NK-92 treated with Interleukin-12 subunit alpha and Interleukin-12 subunit beta, amount 100 ng/mL, for 24 hours (cell line): ENCODE results near the gene CDK17.
"Not testable (repeated sequence)": the region's sequence is repeated elsewhere in the genome, so short reads cannot be mapped to it uniquely, and the experiment has no call there.

ENCODE experiments used
- DNase-seq: peaks from one replicate; lab custom pipeline; 2025; lab: John Stamatoyannopoulos, UW

Gene CDK17

GRCh38 chr12:96354326-96354725, 45.9 kb downstream of the CDK17 start:
- DNase-seq: no peak

DNA sequence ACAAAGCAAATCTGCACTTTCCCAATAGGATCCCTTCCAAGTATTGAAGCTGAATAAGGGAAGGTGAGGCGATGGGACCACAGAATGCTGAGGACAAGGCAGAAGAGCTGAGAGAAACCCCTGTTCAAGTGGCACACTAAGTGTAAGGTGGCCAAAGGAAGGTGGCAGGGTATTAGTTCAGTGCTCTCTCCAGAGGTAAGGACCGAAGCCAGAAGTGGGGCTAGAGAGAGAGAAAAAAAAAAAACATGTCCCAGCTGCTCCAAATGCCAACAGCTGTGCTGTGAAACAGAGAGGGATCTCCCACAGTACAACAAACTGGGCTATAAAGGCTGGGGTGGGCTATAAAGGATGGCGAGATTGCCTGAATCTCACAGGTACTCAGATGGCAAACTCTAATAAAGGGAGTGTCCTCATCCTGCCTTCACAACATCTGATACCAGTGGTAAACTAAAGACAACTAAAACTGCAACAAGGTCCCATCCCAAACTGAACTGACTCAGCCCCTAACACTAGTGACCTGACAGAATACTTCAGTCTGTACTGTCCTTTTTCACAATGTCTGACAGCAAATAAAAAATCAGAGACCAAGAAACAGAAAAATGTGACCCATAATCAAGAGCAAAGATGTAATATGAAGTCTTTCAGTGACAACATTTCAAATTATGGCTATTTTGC, 47.9 kb downstream of the CDK17 start:
- DNase-seq: no peak

GRCh38 chr12:96350982-96351381, 49.3 kb downstream of the CDK17 start:
- no peak for DNase-seq

DNA sequence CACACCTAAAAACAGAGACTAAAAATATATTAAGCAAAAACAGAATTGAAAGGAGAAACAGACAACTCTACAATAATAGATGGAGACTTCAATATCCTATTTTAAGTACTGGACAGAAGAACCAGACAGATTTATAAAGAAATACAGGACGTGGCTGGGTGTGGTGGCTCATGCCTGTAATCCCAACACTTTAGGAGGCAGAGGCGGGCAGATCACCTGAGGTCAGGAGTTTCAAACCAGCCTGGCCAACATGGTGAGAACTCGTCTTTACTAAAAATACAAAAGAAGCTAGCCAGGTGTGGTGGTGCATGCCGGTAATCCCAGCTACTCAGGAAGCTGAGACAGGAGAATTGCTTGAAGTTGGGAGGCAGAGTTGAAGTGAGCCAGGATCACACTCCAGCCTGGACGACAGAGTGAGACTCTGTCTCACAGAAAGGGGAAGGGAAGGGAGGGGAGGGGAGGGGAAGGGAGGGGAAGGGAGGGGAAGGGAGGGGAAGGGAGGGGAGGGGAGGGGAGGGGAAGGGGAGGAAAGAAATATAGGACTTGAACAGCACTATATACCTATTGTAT, 53.0 kb downstream of the CDK17 start:
- DNase-seq: no peak

DNA sequence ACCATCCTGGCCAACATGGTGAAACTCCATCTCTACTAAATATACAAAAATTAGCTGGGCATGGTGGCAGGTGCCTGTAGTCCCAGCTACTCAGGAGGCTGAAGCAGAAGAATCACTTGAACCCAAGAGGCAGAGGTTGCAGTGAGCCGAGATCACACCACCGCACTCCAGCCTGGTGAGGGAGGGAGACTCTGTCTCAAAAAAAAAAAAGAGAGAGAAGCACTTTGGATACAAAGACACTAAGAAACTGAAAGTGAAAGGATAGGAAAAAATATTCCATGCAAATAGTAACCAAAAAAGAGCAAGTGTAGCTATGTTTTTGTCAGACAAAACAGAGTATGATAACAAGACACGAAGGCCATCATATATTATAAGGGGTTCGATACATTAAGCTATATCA, 53.5 kb downstream of the CDK17 start:
- not testable (repeated sequence) for DNase-seq

- no peak for DNase-seq
These were observed 56.0 kb downstream of the CDK17 start for GRCh38 chr12:96344124-96344695.

DNA sequence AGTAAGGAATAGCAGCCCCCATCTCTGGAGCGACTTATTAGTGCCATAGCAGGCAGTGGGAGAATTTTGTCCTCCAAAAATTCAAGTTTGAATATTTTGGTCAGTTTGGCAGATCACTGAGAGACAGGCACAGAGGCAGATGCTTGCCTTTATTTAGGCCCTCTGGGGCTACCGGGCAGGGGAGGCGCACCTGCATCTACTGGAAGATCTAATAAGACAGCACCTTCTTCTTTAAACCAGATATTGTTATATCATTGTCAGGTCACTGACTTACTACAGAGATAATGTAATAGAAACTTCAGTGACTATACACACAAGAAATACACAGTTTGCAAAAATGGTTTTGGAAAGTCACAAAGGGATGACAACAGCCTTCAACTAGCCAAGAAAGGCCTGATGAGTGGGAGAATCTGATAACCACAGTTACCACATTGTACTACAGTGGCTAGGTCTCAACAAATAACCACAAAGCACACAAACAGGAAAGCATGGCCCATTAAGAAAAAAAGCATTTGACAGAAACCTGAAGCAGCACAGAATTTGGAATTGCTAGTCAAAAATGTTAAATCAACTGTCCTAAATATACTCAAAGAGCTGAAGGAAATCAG, 56.8 kb downstream of the CDK17 start:
- peak; percentile 22 for DNase-seq

DNA sequence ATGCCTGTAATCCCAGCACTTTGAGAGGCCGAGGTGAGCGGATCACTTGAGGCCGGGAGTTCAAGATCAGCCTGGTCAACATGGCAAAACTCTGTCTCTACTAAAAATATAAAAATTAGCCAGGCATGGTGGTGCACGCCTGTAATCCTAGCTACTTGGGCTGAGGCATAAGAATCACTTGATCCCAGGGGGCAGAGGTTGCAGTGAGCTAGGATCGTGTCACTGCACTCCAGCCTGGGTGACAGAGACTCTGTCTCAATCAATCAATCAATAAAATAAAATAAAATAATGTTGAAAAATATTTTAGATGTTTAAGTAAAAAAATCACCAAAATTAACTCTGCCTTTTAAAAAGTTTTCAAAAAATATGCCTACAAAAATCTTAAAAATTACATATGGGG, 60.6 kb downstream of the CDK17 start:
- not testable (repeated sequence) for DNase-seq

DNA sequence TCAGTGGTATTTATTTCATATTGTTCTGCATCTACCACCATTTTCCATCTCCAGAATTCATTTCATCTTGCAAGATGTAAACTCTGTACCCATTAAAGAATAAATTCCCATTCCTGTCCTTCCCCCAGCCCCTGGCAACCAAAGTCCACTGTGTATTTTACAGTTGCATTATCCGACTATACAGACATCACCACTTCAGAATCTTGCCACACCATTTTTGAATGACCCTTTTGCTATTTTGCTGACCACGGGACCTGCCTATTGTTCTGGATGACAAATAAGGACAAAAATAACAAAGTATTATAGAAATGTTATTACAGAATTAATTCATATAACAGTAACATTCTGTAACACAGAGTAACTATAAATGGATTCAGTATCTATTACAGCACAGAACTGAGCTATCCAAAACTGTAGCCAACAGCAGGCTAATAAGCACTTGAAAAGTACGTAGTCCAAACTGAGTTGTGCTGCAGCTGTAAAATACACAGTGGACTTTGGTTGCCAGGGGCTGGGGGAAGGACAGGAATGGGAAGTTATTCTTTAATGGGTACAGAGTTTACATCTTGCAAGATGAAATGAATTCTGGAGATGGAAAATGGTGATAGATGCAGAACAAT, 61.3 kb downstream of the CDK17 start:
- no peak for DNase-seq

GRCh38 chr12:96337953-96338352, 62.3 kb downstream of the CDK17 start:
- DNase-seq: no peak

DNA sequence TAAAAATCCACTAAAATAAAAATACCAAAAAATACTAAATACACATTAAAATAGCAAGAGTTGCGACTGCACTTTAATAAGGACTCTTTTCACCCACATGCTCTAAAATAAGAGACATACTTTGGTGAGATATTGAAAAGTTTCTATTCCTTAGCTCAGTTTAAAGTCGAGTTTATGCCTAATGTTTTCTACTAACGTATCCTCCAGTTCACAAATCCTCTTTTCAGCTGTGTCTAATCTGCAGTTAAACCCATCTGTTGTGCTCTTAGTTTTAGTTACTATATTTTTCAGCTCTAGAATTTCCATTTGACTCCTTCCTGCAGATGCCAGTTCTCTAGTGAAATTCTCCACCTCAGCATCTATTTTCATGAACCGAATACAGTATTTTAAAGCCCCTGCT, 63.8 kb downstream of the CDK17 start:
- DNase-seq: no peak

DNA sequence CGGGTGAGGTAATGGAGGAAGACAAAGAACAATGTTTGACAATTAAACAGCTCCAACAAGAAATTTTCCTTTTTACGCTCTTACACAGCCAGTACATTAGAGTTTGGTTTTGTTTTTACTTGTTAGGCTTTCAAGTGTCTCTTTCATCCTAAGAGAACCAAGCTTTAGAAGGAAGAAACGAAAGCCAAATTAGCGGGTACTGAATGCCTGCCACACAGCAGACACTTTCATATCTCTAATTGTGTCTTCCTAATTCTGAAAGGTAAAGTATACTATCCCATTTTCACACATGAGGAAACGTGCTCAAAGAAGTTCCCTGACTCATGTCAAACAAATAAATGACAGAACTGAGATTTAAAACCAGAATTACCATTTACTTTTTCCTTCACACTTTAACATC, 65.0 kb downstream of the CDK17 start:
- no peak for DNase-seq

DNA sequence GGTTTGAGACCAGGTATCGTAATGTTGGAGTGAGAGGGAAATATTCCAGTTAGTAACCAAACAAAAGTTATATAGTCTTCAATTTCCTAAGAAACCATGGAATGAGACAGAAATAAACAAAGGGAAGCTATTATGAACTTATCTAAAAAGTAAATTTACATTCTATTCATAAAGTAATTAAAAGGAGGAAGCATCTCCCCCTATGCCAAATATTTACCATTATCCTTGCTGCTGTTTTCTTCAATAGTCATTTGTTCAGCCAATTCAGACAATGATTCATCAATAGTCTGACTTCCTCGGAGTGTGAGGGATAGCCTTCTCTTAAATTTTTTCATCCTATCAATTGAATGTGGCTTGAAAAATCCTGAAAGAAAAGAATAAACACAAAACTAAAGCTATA, 65.7 kb downstream of the CDK17 start:
- no peak for DNase-seq

GRCh38 chr12:96329545-96329944, 70.7 kb downstream of the CDK17 start:
- DNase-seq: no peak

DNA sequence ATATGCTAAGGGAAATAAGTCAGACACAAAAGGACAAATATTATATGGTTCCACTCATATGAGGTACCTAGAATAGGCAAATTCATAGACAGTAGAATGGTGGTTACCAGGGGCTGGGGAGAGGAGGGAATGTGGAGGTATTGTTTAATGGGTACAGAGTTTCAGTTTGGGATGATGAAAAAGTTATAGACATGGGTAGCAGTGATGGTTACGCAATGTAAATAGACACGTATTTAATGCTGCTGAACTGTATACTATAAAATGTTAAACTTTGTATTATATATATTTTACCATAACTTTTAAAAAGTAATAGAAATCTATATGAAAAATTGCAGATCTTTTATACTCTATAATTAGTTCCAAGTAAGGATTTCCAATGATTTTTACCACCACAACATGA, 71.2 kb downstream of the CDK17 start:
- DNase-seq: no peak

GRCh38 chr12:96327889-96328288, 72.3 kb downstream of the CDK17 start:
- no peak for DNase-seq

DNA sequence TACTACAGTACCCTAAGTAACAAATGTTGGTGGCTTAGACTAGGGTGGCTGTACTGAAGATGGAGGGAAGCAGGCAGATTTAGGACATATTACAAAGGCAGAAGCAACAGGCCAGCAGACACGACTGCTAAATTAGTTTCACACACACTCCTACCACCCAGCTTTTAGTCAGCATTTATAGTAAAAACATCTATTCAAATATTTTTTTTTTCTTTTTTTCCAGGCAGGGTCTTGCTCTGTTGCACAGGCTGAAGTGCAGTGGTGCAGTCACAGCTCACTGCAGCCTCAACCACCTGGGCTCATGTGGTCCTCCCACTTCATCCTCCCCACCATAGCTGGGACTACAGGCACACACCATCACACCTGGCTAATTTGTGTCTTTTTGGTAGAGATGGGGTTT, 72.9 kb downstream of the CDK17 start:
- no peak for DNase-seq

GRCh38 chr12:96326628-96327227, 73.5 kb downstream of the CDK17 start:
- no peak for DNase-seq

GRCh38 chr12:96323906-96324305, 76.3 kb downstream of the CDK17 start:
- no peak for DNase-seq

DNA sequence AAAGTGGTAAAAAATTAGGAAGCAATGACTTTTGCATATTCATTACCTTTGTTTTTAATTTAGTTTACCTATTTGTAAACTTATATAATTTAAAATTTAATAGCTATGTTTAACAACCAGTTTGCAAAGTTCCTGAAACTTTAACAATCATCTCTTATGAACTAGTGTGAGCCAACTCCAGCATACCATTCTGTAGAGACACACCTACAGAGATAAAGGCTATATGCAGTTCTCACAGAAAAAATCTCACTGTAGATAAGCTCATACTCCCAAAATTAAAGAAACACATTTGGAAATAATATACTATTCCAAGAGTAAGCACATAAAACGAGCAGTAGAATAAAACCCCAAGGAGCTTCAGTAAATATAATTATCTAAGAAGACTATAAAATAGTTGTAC, 77.5 kb downstream of the CDK17 start:
- no peak for DNase-seq

DNA sequence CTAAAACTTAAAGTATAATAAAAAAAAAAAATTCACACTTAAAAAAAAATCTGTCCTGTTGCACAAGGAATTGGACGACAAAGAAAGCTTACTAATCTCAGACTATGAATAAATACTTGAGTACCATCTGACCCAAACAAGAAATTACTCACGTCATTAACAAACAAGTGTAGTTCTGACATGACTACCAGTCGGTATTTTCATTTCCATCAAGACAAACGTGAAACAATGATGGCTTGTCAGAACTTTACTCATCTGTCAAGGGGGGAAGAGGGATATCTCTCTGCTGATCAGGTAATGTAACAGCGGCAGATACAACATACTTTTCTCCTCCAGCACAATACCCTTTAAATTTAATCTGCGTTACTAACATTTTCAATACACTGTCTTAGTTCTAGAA, 78.3 kb downstream of the CDK17 start:
- DNase-seq: no peak

- not testable (repeated sequence) for DNase-seq
These were observed 82.4 kb downstream of the CDK17 start for GRCh38 chr12:96317801-96318200.
